HuH-7 (cell line): Measurements from ENCODE around the gene SLC28A1.
"Not testable (repeated sequence)": the region's sequence is repeated elsewhere in the genome, so short reads cannot be mapped to it uniquely, and the experiment has no call there.

ENCODE experiments used
- DNase-seq: peaks from one replicate; pipeline ENCODE4 v3.0.0; 2011; ENCODE audit warnings: low spot score

Gene SLC28A1

DNA sequence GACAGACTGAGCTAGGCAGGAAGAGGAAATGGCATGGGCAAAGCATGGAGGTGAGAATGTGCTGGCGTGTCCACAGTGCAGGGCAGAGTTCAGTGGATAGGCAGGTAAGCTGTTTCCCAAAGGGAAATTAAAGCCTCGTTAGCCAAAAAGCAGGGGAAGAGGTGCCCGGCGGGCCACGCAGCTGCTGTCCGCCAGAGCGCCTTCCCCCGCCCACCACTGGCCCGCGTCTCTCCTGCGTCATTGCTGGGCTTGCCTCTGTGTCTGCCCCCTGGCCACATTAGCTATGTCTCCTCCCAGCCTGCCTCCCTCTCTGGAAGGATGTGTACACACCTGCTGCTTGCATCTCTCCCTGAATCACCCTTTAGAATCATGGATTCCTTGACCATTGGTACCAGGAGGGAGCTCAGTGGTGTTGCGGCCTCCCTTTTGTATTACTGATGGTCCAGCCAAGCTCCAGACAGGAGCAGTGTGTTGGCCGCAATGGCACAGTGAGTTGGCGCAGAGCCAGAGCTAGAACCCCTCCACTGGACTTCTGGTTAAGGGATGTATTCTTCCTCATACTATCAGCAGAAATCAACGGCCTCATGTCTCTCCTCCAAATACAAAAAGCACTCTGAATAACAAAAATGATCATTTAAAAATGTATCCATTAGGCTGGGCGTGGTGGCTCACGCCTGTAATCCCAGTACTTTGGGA, 26.6 kb downstream of the SLC28A1 start:
- DNase-seq: no peak

DNA sequence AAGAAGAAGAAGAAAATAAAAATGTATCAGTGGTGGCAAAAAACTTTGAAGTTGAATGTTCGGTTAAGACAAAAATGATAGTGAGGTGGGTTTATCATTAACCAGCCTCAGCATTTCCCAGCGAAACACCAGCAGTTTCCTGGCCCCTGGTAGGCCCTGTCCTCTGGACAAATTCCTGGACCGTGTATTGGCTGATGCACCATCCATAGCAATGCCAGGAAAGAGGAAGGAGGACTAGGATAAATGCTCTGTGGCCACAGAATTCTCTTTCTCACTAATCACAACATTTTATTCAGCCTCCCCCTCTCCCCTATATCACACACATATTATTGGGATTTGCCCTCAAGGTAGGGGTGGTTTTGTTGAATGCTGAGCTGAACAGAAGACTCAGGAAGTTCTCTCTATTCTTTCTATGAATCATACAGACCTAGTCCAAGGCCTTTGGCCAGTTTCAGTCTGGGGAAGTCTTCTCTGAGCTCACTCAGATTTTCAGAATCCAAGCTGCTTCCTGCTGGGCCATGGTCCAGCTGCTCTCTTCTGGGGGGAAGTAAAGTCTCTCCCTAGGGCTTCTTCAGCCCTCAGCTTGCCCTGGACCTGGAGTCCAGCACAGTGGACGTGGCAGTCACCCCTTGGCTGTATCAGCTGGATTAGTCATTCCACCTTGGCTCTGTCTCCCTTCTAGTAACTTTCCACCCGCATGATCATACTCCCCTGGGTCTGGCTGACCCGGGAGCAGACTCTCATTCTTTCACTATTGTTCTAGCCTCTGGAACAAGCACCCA, 27.6 kb downstream of the SLC28A1 start:
- DNase-seq: peak; percentile 85

DNA sequence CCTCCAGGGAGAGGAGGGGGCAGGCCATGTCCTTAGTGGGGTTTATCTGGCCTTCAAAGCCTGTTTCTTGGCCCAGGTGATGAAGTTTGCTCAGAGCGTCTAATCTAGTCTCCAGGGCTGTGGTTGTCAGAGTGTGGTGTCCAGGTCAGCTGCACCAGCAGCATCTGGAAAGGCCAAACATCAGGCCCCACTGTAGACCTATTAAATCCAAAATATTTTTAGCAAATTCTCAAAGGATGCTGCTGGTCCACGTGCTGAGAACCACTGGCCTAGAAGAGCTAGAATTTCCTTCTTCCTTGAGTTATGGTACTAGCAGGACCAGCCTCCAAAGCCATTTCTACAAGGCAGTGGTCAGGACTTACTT, 28.9 kb downstream of the SLC28A1 start:
- DNase-seq: no peak

DNA sequence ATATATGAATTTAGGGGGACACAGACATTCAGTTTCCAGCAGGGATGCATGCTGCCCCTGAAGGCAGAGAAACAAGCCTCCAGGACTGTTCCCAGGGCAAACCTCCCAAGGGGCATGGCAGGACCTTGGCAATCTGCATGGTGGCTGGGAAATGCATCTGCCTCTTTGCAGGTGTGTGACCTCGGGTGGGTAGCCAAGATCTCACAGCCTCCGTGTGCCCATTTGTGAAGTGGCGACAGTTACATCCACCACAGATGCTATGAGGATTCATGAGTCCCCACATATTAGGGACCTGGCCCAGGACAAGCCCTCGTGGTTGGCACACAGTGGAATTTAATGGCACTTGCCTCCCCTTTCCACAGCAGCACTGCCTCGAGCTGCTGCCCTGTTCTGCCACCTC, 29.9 kb downstream of the SLC28A1 start:
- no peak for DNase-seq

DNA sequence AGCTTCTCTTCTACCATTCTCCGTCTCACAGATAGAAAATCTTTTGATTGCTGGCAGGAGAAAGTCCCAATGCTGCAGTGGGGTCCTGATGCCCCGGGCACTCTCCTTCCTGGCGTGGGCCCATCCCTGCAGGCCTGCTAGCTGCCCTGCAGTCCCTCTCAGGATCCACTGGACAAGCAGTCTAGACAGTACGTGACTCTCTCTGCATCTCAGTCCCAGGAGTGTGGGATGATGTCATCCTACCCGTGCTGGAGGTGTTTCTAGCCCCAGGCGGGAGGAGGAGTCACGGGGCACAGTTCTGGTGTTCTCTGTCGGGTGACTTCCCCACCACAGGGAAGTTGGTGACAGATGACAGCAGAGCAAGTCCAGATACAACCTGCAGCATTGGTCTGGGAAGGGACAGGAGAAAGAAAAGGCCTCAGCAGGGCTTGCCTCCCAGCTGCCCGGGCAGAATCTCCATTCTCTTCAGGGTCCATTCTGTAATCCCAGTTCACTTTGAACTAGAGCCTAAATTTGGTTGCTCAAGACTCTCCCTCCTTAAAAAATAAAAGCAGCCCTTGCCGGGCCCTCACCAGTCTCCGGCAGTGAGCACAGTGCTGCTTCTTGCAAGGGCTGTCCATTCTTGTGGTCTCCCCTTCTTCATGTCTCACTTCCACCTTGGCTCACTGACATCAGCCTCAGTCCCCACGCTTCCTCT, 30.6 kb downstream of the SLC28A1 start:
- DNase-seq: peak; percentile 85

DNA sequence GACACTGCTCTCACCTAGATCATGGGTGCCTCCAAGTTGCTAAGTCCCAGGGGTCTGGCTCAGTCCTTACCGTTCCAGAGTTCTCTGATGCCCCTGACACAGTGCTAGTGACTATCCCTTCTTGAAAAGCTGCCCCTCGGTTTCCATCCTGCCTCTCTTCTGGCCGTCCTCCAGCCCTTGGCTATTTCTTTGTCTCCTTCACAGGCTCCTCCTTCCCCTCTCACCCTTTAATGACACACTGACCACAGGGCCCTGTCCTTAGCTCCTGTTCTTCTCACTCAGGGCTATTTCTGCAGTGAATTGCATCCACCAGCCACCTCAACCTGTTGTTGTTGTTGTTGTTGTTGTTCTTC, 31.1 kb downstream of the SLC28A1 start:
- DNase-seq: no peak

DNA sequence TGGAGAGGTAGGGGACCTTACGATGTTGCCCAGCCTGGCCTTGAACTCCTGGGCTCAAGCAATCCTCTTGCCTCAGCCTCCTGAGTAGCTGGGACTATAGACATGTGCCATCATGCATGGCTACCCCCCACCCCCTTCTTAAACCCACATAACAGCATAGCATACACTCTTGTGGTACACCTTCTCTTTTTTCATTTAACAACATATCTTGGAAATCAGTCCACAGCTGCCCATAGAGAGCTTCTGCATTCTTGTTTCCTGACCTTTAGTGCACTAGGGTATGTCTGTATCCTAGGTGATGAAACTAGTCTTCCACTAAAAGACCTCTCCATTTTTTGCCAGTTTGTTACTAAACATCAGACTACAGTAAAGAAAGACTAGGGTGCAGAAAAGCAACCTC, 33.0 kb downstream of the SLC28A1 start:
- no peak for DNase-seq

DNA sequence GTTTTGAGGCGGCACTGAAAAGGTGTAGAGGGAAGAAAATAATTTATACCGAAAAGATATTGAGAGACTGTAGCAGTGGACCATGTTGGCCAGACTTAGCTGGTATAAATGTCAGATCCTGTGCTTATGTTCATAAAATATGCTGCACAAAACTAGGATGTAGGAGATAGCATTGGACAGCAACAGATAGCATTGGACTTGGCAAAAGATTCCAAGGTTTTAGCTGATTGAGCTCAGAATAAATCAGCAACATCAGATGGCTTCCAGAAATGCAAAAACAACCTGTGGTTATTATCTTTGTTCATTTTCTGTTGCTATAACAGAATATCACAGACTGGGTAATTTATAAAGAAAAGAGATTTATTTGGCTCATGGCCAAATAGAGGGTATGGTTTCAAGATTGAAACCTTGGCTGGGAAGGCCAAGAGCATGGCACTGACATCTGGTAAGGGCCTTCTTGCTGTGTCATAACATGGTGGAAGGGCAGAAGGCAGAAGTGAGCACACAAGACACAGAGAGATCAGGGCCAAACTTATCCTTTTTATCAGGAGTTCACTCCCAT, 34.7 kb downstream of the SLC28A1 start:
- no peak for DNase-seq

DNA sequence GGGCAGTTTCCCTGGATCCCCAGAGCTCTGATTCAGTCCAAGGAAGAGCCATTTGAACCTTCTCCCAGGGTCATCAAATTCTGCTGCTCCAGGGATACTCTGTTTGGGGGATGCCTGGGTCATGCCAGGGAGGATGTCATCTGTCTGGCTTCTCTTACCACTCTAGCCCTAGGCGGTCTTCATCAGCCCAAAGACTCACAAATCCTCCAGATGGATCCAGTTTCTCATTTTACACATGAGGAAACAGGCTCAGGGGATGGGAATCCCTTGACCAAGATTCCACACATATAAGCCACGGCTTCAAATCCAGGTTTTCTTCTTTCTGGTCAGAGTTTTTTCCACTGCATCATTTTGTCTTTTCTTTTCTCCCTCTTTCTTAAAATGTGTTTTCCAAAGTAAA, 36.7 kb downstream of the SLC28A1 start:
- DNase-seq: no peak

DNA sequence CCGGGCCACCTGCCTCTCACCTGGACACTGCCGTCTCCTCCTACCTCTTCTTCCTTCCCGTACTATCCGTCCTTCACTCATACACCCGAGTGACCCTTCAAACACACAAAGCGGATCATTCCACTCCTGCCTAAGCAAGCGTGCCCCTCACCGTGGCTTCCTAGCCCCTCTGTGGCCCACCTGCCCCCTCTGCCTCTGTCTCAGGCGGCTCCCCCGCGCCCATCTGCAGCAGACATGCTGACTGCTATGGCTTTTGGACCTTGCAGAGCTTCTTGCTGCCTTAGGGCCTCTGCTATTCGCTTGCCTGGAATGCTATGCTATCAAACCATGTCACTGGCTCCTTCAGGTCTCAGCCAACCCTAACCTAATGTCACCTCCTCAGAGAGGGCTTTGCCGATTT, 38.1 kb downstream of the SLC28A1 start:
- DNase-seq: no peak

DNA sequence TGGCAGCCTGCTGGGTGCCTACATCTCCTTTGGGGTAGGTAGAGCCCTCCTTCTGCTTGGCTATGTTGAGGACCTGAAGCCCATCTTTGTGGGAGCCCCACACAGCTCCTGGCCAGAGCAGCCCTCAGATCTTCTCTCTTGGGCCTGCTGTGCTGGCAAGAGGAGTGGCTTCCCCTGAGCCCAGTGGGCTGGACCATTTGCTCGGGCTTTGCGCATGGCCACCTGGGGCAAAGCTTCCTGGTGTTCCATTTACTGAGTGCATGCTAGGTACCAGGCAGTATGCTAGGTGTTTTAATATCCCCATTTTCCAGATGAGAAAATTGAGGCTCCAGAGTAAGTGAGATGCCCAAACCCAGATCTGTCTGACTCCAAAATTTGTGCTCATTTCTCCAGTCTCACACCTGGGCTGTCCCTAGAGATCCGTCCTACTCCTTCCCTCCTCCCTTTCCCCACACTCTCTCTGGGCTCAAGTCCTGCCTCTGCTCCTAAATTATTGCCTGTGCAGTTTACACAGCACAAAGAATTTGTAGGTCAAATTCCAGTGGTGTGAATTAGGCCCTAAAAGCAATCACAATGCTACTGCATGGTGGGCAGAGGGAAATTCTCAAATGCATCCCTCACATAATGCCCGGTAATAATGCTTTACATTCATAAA, 39.7 kb downstream of the SLC28A1 start:
- no peak for DNase-seq

DNA sequence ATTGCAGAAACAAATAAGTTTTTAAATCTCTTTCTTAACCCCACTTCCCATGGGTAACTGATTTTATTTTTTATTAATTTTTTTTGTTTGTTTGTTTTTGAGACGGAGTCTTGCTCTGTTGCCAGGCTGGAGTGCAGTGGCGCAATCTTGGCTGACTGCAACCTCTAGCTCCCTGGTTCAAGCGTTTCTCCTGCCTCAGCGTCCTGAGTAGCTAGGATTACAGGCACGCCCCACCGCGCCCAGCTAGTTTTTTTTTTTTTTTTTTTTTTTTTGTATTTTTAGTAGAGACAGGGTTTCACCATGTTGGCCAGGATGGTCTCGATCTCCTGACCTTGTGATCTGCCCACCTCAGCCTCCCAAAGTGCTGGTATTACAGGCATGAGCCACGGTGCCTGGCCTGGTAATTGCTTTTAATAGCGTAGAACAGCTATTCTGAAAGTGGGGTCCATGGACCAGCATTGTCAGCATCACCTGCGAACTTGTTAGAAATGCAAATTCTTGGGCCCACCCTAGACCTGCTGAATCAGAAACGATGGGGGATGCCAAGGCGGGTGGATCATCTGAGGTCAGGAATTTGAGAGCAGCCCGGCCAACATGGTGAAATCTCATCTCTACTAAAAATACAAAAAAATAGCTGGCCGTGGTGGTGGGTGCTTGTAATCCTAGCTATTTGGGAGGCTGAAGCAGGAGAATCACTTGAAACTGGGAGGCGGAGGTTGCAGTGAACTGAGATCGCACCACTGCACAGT, 40.5 kb downstream of the SLC28A1 start:
- DNase-seq: not testable (repeated sequence)

DNA sequence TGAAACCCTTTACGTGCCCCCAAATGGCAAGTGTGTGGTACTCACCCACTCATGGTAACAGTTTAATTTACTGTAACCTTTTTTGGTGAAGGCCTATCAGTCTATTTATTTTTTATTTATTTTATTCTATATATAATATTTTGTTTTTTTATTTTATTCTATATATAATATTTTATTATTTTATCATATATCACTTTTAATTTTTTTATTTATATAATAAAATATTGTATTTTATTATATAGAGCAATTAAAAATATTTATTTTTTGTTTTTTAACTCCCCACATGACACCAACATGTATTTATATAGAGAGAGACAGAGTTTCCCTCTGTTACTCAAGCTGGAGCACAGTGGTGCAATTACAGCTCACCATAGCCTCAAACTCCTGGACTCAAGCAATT, 41.4 kb downstream of the SLC28A1 start:
- no peak for DNase-seq

DNA sequence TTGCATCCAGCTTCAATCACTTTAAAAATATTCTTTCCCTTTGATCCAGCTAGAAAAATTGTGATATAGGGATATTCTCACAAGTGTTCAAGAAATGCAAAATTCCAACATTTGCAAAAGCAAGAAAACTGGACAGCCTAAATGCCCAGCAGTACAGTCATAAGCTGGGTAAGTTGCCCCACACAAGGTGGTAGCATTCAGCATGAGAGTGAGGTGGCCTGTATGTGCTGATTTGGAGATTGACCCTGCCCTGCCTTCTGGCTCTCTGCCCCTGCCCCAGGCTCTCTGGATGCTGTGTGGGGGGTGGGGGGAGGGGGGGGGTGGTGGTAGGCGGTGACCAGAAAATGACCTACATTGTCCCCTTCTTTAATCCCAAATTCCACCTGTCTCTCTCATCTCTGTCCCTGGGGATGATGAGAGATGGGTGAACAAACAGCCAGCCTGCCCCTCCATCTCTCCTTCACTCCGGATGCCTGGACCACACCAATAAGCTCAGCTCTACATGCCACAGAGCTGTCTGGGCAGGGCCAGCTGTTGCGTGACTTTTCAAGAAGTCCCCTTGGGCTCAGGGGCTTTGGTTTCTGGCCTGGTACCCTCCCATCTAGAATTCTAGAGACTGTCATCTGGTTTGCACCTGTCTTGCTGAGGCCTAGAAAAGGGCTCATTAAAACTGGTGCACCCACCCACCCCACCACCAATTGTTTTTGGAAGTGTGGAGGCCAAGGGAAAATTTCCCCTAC, 42.2 kb downstream of the SLC28A1 start:
- no peak for DNase-seq

DNA sequence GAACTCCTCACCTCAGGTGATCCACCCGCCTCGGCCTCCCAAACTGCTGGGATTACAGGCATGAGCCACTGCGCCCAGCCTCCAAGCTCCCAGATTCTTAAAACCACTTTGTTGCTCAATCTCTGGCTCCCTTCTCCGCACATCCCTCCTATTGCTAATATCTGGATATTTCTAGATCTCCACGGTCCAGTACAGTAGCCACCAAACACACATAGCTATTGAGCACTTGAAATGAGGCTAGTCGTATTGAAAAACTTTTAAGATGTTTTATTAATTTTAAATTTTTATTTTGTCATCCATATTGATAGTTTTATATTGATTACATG, 44.3 kb downstream of the SLC28A1 start:
- no peak for DNase-seq

DNA sequence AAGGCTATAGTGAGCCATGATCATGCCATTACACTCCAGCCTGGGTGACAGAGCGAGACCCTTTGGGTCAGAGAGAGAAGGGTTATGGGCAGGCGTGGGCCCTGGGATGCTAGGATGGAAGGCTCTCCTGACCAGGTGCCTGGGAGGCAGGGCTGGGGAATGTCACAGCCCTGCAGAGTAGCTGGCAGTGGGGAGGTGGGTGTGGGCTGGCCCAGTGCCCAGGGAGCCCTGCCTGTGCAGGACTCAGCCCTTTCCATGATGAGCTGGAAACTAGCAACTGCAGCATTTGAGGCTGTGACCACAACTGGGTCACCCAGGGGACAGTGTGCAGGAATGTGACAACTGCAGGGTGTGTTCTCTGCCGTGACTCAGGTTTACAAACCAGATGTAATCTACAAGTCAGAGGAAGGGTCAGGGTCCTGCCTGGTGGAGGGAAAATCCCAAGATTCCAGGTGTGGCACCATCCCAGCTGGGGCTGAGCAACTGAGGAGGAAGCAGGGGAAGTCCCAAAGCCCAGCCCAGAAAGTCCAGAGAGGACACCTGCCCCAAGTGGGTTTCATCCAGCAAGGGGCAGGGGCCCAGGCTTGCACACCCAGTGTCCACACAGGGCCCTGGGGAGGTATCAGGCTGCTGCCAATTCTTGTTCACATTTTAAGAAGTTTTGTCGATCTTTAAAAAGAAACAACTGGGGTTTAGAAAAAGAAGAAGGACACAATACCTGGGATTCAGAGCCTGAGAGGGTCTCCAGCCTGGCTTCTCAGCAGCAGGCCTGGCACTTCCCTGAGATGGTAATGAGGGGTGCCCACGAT, 45.5 kb downstream of the SLC28A1 start:
- DNase-seq: peak; percentile 85

DNA sequence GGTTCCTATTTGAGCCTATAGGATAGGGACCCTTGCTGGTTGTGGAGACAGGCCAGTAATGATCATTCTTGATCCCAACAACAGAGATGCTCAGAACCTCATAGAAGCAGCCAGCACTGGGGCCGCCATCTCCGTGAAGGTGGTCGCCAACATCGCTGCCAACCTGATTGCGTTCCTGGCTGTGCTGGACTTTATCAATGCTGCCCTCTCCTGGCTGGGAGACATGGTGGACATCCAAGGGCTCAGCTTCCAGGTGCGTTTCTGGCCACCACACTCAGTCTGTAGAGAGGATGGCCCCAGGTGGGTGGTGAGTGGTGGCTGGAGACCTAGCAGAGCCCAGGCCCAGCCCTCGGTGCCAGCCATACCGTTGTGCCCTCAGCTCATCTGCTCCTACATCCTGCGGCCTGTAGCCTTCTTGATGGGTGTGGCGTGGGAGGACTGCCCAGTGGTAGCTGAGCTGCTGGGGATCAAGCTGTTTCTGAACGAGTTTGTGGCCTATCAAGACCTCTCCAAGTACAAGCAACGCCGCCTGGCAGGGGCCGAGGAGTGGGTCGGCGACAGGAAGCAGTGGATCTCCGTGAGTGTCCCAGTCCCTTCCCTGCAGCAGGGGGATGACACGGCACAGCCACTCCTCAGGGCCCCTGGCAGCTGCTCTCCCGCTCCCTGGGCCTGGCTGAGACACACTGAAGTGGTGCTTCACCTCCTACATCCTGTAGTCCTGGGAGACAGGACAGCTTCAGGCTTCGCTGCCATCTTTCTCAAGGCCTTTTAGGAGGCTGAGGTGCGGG, 50.7 kb downstream of the SLC28A1 start:
- no peak for DNase-seq

DNA sequence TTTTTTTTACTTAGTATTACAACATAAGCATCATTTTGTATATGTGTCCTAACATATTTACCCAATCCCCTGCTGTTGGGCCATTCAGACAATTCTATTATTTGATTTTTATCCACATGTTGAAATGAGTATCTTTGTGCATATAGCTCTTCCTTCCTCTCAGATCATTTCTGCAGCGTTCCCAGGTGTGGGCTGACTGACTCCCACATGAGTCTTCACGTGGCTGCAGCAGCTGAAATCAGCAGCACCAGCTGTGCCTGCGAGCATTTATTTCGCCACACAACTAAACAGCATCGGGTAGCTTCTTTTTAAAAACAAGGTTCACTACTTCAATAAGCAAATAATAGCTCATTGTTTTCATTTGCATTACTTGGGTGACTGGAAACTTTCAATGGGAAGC, 52.7 kb downstream of the SLC28A1 start:
- DNase-seq: no peak

DNA sequence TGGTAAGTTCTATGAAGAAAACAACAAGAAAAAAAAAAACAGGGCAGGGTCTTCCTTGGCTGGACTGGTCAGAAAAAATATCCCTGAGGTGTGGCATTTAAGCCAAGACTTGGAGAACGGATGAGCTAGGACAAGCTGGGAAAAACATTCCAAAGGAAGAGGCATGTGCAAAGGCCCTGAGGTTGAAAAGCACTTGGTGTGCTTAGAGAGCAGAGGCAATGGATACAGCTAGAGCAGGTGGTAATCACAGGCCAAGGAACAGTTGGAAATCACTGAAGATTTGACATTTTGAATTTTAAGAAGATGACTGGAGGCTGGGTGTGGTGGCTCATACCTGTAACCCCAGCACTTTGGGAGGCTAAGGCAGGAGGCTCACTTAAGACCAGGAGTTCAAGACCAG, 54.3 kb downstream of the SLC28A1 start:
- no peak for DNase-seq

DNA sequence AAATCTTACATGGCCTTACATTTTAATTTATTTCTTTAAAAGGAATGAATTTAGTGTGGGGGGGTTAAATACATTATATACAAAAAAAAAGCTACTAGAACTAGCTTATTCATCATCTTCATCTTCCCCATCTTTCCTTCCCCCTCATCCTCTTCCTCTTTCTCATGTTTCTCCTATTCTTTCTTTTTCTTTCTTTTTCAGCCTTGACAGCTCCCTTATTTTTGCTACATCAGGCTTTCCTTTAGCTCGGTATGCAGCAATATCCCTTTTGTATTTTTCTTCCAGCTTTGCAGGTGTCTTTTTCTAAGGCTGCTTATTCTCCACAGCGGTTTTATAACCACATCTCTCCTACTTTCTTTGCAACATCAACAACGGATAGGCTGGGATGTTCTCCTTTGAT, 55.9 kb downstream of the SLC28A1 start:
- no peak for DNase-seq
